AG04450 (cell line): Measurements from ENCODE around the gene TFCP2. TPM values are rescaled to one million over a fixed set of nuclear protein-coding genes. Genes with fewer than 3 reads are reported as not detected.
A peak's percentile ranks its signal among the peaks of the same experiment; 100 is the strongest.

Source experiments
- CTCF ChIA-PET: fragments of 300-600, 350-600 bp; formaldehyde crosslinking; extraction: SDS; loops from one replicate; lab custom pipeline; 2022; ENCODE audit warnings: antibody characterized with exemption, inconsistent platforms; lab: Charles Lee
- POLR2A ChIA-PET: fragments of 350-600 bp; formaldehyde crosslinking; extraction: SDS; loops from one replicate; lab custom pipeline; 2021; ENCODE audit warnings: antibody characterized with exemption, inconsistent platforms; lab: Yijun Ruan, JAX
- DNase-seq: peaks from one replicate; pipeline ENCODE4 v3.0.0-alpha.2; 2011; ENCODE audit warnings: low read depth, low spot score
- H3K27ac ChIP-seq: one replicate; pipeline ENCODE4 v1.5.1; 2012; ENCODE audit warnings: low read depth, low read length, control low read depth
- H3K27me3 ChIP-seq: one replicate; pipeline ENCODE4 v1.6.0; 2012; ENCODE audit warnings: low read length; ENCODE audit not compliant: control insufficient read depth, insufficient read depth
- H3K4me3 ChIP-seq: 2 replicates; pipeline ENCODE4 v1.5.1; 2011; ENCODE audit warnings: mild to moderate bottlenecking, low read depth, low read length, control low read depth
- H3K9me3 ChIP-seq: 2 replicates; pipeline ENCODE4 v1.5.1; 2012; ENCODE audit warnings: low read length; ENCODE audit not compliant: control insufficient read depth, insufficient read depth
- CTCF ChIP-seq: IDR thresholded peaks from 2 replicates; pipeline ENCODE4 v1.5.1; 2011; ENCODE audit warnings: low read depth, low read length, control low read depth, inconsistent platforms
- polyA plus RNA-seq: library from polyadenylated mRNA; depleted of rRNA; stranded (reverse); fragments of >200 nt; gene quantifications from 2 replicates; pipeline ENCODE4 v1.2.3, GENCODE V29; 2011

The TFCP2 gene
- polyA plus RNA-seq, 1 experiment, result 24.9 TPM

DNA sequence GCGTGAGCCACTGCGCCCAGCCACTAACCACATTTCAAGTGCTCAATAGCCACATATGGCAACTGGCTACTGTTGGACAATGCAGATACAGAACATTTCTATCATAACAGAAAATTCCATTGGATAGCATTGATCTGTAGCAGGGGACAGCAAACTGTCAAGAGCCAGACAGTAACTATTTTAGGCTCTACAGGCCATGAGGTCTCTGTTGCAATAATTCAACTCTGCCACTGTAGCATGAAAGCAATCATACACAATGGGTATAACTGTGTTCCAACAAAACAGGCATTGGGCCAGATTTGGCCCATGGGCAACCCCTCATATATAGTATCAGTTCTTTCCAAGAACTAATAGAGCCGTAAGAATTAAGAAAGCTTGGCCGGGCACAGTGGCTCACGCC lies 97.5 kb downstream of the TFCP2 start:
- H3K4me3 ChIP-seq, result no peak overlapping the region
- H3K9me3 ChIP-seq, result no peaks in the 10 kb centered on the region
- TF ChIP-seq CTCF, result no peak
- CTCF ChIA-PET, result no interaction called here
- no peaks in the 10 kb centered on the region for H3K27me3 ChIP-seq
- DNase-seq, result no peak
- H3K27ac ChIP-seq, result no peak overlapping the region
- POLR2A ChIA-PET, result interaction anchor here (2.8 kb wide), 1 partner anchor 8 kb away, joined by 20 read pairs; the partner anchor contains the start of gene CSRNP2

DNA sequence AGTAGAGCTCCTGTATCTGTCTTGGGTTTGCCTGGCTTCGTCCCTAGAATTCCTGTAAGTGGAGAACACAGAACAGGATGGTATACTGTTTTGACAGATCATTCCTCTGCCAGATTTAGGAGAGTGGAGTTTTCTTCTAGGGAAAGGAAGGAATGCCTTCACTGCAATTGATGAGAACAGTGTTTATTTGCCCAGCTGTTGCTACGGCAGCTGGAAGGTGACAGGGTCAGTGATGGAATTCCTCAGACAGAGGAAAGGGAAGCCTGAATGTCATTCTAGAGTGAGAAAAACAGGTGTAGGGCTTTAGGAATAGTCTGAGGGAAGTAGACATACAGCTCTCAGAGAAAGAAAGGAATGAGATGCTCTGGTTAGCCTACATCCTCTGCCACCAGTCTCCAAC lies 101.3 kb downstream of the TFCP2 start:
- no peaks in the 10 kb centered on the region for H3K27me3 ChIP-seq
- H3K4me3 ChIP-seq, result no peak overlapping the region
- CTCF ChIA-PET, result no interaction called here
- POLR2A ChIA-PET, result interaction anchor here (0.6 to 3.5 kb wide), 4 partner anchors 10 to 146 kb away, joined by 3 to 20 read pairs (median 4); partner anchors contain the start of genes CSRNP2 and POU6F1
- peak overlapping the region; percentile 3 for H3K27ac ChIP-seq
- TF ChIP-seq CTCF, result no peak
- DNase-seq, result peak; percentile 24
- no peaks in the 10 kb centered on the region for H3K9me3 ChIP-seq

DNA sequence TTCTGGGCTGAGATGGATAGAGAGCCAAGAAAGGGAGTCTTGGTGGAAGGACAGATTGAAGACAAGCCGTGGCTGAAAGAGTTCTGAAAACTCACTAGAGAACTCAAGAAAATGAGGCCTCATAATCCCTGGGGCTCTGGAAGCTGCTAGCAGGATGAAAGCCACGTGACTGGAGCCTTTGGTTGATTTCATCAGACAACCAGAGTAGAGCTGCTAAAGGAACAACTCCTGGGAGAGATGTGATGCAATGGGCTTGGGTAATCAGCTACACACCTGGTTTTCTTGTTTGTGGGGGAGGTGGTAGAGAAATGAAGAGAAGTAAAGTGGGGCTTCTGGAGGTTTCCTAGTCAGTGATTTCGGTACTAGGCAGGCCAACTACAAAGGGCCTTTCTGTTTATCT lies 102.9 kb downstream of the TFCP2 start:
- POLR2A ChIA-PET, result interaction anchor here (3.5 kb wide), 1 partner anchor 13 kb away, joined by 20 read pairs; the partner anchor contains the start of gene CSRNP2
- DNase-seq, result no peak
- no peaks in the 10 kb centered on the region for H3K9me3 ChIP-seq
- H3K4me3 ChIP-seq, result no peak overlapping the region
- no peaks in the 10 kb centered on the region for H3K27me3 ChIP-seq
- CTCF ChIA-PET, result interaction anchor here (0.6 kb wide), 1 partner anchor 1104 kb away, joined by 5 read pairs; no protein-coding TSS in a partner anchor
- TF ChIP-seq CTCF, result no peak
- H3K27ac ChIP-seq, result peak overlapping the region; percentile 57

GRCh38 chr12:51067771-51068170 lies 105.2 kb downstream of the TFCP2 start:
- Histone ChIP-seq H3K27me3 (no peaks in the 10 kb centered on the region), H3K4me3 (no peak overlapping the region), H3K27ac (no peak overlapping the region), H3K9me3 (no peaks in the 10 kb centered on the region)
- POLR2A ChIA-PET, result interaction anchor here (1.2 kb wide), 1 partner anchor 15 kb away, joined by 4 read pairs; the partner anchor contains the start of gene CSRNP2
- no peak for TF ChIP-seq CTCF
- CTCF ChIA-PET, result no interaction called here
- no peak for DNase-seq

- POLR2A ChIA-PET, result interaction anchor here (0.6 kb wide), 1 partner anchor 211 kb away, joined by 3 read pairs; no protein-coding TSS in a partner anchor
- H3K27me3 ChIP-seq, result no peaks in the 10 kb centered on the region
These were observed 105.7 kb downstream of the TFCP2 start for GRCh38 chr12:51067229-51067628.

More at GRCh38 chr12:51067229-51067628, 105.7 kb downstream of the TFCP2 start:
- Histone ChIP-seq H3K27ac (no peak overlapping the region), H3K9me3 (no peaks in the 10 kb centered on the region), H3K4me3 (no peak overlapping the region)
- DNase-seq, result no peak
- no peak for TF ChIP-seq CTCF
- CTCF ChIA-PET, result interaction anchor here (1.2 to 1.5 kb wide), 2 partner anchors 16 to 273 kb away, joined by 3 to 4 read pairs; no protein-coding TSS in a partner anchor
